ENCODE measurements around the gene C4orf50. TPM values are rescaled to one million over a fixed set of nuclear protein-coding genes. Genes with fewer than 3 reads are reported as not detected.

Gene C4orf50
- total and polyA plus RNA-seq, 2 of the 4 experiments (the other 2 are of a cell fraction): not detected

DNA sequence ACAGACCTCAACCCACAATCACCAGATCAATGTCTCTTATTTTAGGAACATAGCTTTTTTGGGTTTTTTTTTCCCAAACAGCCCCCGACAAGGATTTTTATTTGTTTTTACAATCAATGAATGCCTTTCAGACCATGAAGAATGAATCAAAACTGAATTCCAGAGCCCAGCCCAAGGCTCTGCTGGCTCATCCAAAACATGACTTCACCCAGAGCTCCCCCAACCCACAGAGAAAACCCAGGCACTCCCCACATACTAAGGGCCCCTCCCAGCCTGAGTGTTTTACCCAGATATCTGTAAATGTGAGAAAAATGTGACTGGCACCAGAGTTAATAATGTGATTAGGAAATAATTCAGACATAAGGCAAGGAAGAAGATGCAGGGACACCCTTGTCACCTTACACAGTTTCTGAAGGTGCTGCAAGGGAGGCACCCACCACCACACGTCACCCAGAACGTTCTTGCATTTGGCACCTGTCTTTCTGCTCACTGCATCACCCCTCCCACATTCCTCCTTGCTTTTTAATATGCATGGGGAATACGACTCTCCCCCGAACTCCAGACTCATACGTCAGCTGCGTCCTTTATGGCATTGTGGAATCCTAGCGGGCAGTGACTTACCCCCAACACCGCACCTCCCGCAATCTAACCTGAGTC, 47.8 kb upstream of the C4orf50 start:
- intact Hi-C loops (cut with micrococcal nuclease) (no loop called here), in situ Hi-C loops (cut with MboI; ENCODE audit: low sequenced_read_pairs) (no loop called here), dilution Hi-C loops (cut with HindIII; ENCODE audit: low sequenced_read_pairs, unreplicated experiment) (no loop called here)
- Histone ChIP-seq H2BK120ac (ENCODE audit: low read depth, low read length) (no peak overlapping the region), H4K5ac (ENCODE audit: low read depth, low read length) (no peak overlapping the region), H3K18ac (ENCODE audit: low read depth, low read length) (no peak overlapping the region), H3K4me1 (ENCODE audit: control insufficient read depth, insufficient read depth, low read length) (no peaks in the 10 kb centered on the region), H3K9me3 (ENCODE audit: control insufficient read depth, insufficient read depth, low read length) (peaks cover 21% of the 10 kb centered on the region), H3K27ac (ENCODE audit: insufficient read depth, low read length) (no peak overlapping the region), H2AFZ (replicated peaks; ENCODE audit: low read length, poor library complexity) (no peak overlapping the region), H3K36me3 (ENCODE audit: control insufficient read depth, insufficient read depth, low read length) (no peaks in the 10 kb centered on the region), H2AK5ac (ENCODE audit: low read depth, low read length) (no peak overlapping the region), H3K4me3 (ENCODE audit: insufficient read depth, low read depth, low read length) (no peak overlapping the region), H3K79me1 (ENCODE audit: low read depth in 1 of 2, low read length in 2 of 2) (no peaks in the 10 kb centered on the region), H2BK20ac (ENCODE audit: low read depth, low read length) (no peak overlapping the region), H2BK15ac (ENCODE audit: low read depth, low read length) (no peak overlapping the region), H3K4me2 (ENCODE audit: low read depth, low read length) (no peak overlapping the region), H2AK9ac (replicated peaks; ENCODE audit: low read depth, low read length, poor library complexity) (no peak overlapping the region), H2BK5ac (ENCODE audit: low read depth, low read length, poor library complexity, severe bottlenecking) (no peak overlapping the region), H3K9ac (ENCODE audit: low read depth, low read length) (no peak overlapping the region), H3K23ac (ENCODE audit: low read depth, low read length) (no peak overlapping the region), H3K14ac (replicated peaks; ENCODE audit: low read depth, low read length) (no peak overlapping the region), H4K20me1 (ENCODE audit: insufficient read depth, low read length) (no peaks in the 10 kb centered on the region), H4K91ac (ENCODE audit: insufficient read depth, low read depth, low read length) (no peak overlapping the region), H3K9me1 (ENCODE audit: insufficient read depth, low read length) (no peaks in the 10 kb centered on the region), H4K8ac (ENCODE audit: low read depth in 2 of 2, low read length in 2 of 2) (no peak overlapping the region), H3K56ac (ENCODE audit: extremely low read depth, insufficient read depth, low read length) (no peak overlapping the region), H3K4ac (ENCODE audit: low read depth, low read length) (no peak overlapping the region), H3K27me3 (ENCODE audit: control insufficient read depth, insufficient read depth, low read length) (no peaks in the 10 kb centered on the region)
- CTCF ChIA-PET: no interaction called here
- 52% methylated on average over 9 of the region's 10 CpGs; no CpG with 5 or more reads in 1 of the 2 experiments for WGBS, 2 experiments (ENCODE audit: extremely low coverage in 2 of 2, insufficient read length in 1 of 2)
- ATAC-seq (ENCODE audit: low read depth) (no peak), DNase-seq (no peak)
- POLR2A ChIA-PET (ENCODE audit: unreplicated experiment): no interaction called here
- BruUV-seq (replicated peaks): no TSS peak
- TF ChIP-seq RAD21 (IDR thresholded peaks at IDR 0.05; ENCODE audit: low read length): no peak
- TF ChIP-seq FOS (IDR thresholded peaks at IDR 0.05; ENCODE audit: low read depth, low read length): no peak
- TF ChIP-seq BHLHE40 (IDR thresholded peaks at IDR 0.05; ENCODE audit: low read depth, low read length): no peak
- no peak for TF ChIP-seq MXI1 (IDR thresholded peaks at IDR 0.05; ENCODE audit: borderline replicate concordance, low read depth, low read length)
- no peak for TF ChIP-seq POLR2A (IDR thresholded peaks at IDR 0.05; ENCODE audit: low read depth, low read length)
- no peak for TF ChIP-seq CEBPB (IDR thresholded peaks at IDR 0.05; ENCODE audit: low read depth, low read length)
- TF ChIP-seq RFX5 (IDR thresholded peaks at IDR 0.05; ENCODE audit: low read depth, low read length): no peak
- TF ChIP-seq, protein P1, sequence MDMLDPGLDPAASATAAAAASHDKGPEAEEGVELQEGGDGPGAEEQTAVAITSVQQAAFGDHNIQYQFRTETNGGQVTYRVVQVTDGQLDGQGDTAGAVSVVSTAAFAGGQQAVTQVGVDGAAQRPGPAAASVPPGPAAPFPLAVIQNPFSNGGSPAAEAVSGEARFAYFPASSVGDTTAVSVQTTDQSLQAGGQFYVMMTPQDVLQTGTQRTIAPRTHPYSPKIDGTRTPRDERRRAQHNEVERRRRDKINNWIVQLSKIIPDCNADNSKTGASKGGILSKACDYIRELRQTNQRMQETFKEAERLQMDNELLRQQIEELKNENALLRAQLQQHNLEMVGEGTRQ (IDR thresholded peaks at IDR 0.05; ENCODE audit: low read depth, low read length): no peak
- TF ChIP-seq SMC3 (IDR thresholded peaks at IDR 0.05; ENCODE audit: low read depth, low read length): no peak
- TF ChIP-seq, protein P2, sequence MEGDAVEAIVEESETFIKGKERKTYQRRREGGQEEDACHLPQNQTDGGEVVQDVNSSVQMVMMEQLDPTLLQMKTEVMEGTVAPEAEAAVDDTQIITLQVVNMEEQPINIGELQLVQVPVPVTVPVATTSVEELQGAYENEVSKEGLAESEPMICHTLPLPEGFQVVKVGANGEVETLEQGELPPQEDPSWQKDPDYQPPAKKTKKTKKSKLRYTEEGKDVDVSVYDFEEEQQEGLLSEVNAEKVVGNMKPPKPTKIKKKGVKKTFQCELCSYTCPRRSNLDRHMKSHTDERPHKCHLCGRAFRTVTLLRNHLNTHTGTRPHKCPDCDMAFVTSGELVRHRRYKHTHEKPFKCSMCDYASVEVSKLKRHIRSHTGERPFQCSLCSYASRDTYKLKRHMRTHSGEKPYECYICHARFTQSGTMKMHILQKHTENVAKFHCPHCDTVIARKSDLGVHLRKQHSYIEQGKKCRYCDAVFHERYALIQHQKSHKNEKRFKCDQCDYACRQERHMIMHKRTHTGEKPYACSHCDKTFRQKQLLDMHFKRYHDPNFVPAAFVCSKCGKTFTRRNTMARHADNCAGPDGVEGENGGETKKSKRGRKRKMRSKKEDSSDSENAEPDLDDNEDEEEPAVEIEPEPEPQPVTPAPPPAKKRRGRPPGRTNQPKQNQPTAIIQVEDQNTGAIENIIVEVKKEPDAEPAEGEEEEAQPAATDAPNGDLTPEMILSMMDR (conservative IDR thresholded peaks at IDR 0.05; ENCODE audit: low read depth, low read length): no peak
- TF ChIP-seq NFE2L2 (IDR thresholded peaks at IDR 0.05; ENCODE audit: low read depth, low read length): no peak
- no peak for TF ChIP-seq RCOR1 (IDR thresholded peaks at IDR 0.05; ENCODE audit: insufficient replicate concordance, low read length)
- no peak for TF ChIP-seq CHD1 (IDR thresholded peaks at IDR 0.05; ENCODE audit: low read depth, low read length)
- no peak for TF ChIP-seq MAZ (IDR thresholded peaks at IDR 0.05; ENCODE audit: borderline replicate concordance, low read depth, low read length)
- TF ChIP-seq MAFK (IDR thresholded peaks at IDR 0.05; ENCODE audit: low read depth, low read length): no peak
- TF ChIP-seq, protein P3, sequence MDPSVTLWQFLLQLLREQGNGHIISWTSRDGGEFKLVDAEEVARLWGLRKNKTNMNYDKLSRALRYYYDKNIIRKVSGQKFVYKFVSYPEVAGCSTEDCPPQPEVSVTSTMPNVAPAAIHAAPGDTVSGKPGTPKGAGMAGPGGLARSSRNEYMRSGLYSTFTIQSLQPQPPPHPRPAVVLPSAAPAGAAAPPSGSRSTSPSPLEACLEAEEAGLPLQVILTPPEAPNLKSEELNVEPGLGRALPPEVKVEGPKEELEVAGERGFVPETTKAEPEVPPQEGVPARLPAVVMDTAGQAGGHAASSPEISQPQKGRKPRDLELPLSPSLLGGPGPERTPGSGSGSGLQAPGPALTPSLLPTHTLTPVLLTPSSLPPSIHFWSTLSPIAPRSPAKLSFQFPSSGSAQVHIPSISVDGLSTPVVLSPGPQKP (IDR thresholded peaks at IDR 0.05; ENCODE audit: borderline replicate concordance, low read depth, low read length): no peak

Measured in IMR-90 (cell line).